ENCODE results near the gene CDH4. TPM values are rescaled to one million over a fixed set of nuclear protein-coding genes. Genes with fewer than 3 reads are reported as not detected.

The CDH4 gene
- total RNA-seq, 2 experiments from 2014 or later: 0.11 to 0.18 TPM

GRCh38 chr20:61866165-61866564 is 614.1 kb downstream of the CDH4 start:
- H3K4me1 Mint-ChIP-seq (ENCODE audit: low read depth): no peaks in the 10 kb centered on the region
- H3K27me3 Mint-ChIP-seq: peaks cover 3% of the 10 kb centered on the region
- intact Hi-C loops (cut with micrococcal nuclease): no loop called here
- H3K9me3 Mint-ChIP-seq: peaks cover 11% of the 10 kb centered on the region
- no peak for TF ChIP-seq CTCF (IDR thresholded peaks at IDR 0.05)
- ChIA-PET POLR2A (no interaction called here), CTCF (no interaction called here)
- DNase-seq (no peak), ATAC-seq (no peak)
- H3K36me3 Mint-ChIP-seq (ENCODE audit: low read depth): no peaks in the 10 kb centered on the region
- no peak overlapping the region for H3K27ac Mint-ChIP-seq
- no peak overlapping the region for H3K4me3 Mint-ChIP-seq

GRCh38 chr20:61868006-61868405 is 615.9 kb downstream of the CDH4 start:
- Mint-ChIP-seq H3K27ac (no peak overlapping the region), H3K4me3 (no peak overlapping the region), H3K27me3 (no peaks in the 10 kb centered on the region), H3K9me3 (peaks cover 11% of the 10 kb centered on the region), H3K4me1 (ENCODE audit: low read depth) (no peaks in the 10 kb centered on the region), H3K36me3 (ENCODE audit: low read depth) (no peaks in the 10 kb centered on the region)
- no peak for TF ChIP-seq CTCF (IDR thresholded peaks at IDR 0.05)
- ATAC-seq (no peak), DNase-seq (no peak)
- intact Hi-C loops (cut with micrococcal nuclease): no loop called here
- POLR2A ChIA-PET: no interaction called here
- CTCF ChIA-PET: no interaction called here

GRCh38 chr20:61868466-61869090 is 616.5 kb downstream of the CDH4 start:
- no peak for DNase-seq
- CTCF ChIA-PET: no interaction called here
- no peak for TF ChIP-seq CTCF (IDR thresholded peaks at IDR 0.05)
- H3K9me3 Mint-ChIP-seq: peaks cover 11% of the 10 kb centered on the region
- no peak for ATAC-seq
- no peak overlapping the region for H3K27ac Mint-ChIP-seq
- no peaks in the 10 kb centered on the region for H3K4me1 Mint-ChIP-seq (ENCODE audit: low read depth)
- H3K27me3 Mint-ChIP-seq: no peaks in the 10 kb centered on the region
- POLR2A ChIA-PET: no interaction called here
- intact Hi-C loops (cut with micrococcal nuclease): no loop called here
- no peak overlapping the region for H3K4me3 Mint-ChIP-seq
- no peaks in the 10 kb centered on the region for H3K36me3 Mint-ChIP-seq (ENCODE audit: low read depth)

- ChIA-PET POLR2A (no interaction called here), CTCF (no interaction called here)
- no peak for DNase-seq
- TF ChIP-seq CTCF (IDR thresholded peaks at IDR 0.05): no peak
- no peaks in the 10 kb centered on the region for H3K27me3 Mint-ChIP-seq
- H3K4me3 Mint-ChIP-seq: no peak overlapping the region
- ATAC-seq: no peak
- H3K36me3 Mint-ChIP-seq (ENCODE audit: low read depth): no peaks in the 10 kb centered on the region
- H3K27ac Mint-ChIP-seq: no peak overlapping the region
- intact Hi-C loops (cut with micrococcal nuclease): no loop called here
- H3K4me1 Mint-ChIP-seq (ENCODE audit: low read depth): no peaks in the 10 kb centered on the region
- H3K9me3 Mint-ChIP-seq: peaks cover 11% of the 10 kb centered on the region
These were observed 617.9 kb downstream of the CDH4 start for GRCh38 chr20:61869750-61870507.

GRCh38 chr20:61871160-61871559 is 619.1 kb downstream of the CDH4 start:
- no peak overlapping the region for H3K27ac Mint-ChIP-seq

More at GRCh38 chr20:61871160-61871559, 619.1 kb downstream of the CDH4 start:
- DNase-seq (no peak), ATAC-seq (no peak)
- Mint-ChIP-seq H3K4me3 (no peak overlapping the region), H3K36me3 (ENCODE audit: low read depth) (no peaks in the 10 kb centered on the region), H3K27me3 (no peaks in the 10 kb centered on the region), H3K9me3 (peaks cover 2% of the 10 kb centered on the region), H3K4me1 (ENCODE audit: low read depth) (no peaks in the 10 kb centered on the region)
- no peak for TF ChIP-seq CTCF (IDR thresholded peaks at IDR 0.05)
- ChIA-PET CTCF (no interaction called here), POLR2A (no interaction called here)
- intact Hi-C loops (cut with micrococcal nuclease): no loop called here
